ENCODE measurements around the gene CKLF. TPM values are rescaled to one million over a fixed set of nuclear protein-coding genes. Genes with fewer than 3 reads are reported as not detected.
A peak's percentile ranks its signal among the peaks of the same experiment; 100 is the strongest.

The CKLF gene, protein sequence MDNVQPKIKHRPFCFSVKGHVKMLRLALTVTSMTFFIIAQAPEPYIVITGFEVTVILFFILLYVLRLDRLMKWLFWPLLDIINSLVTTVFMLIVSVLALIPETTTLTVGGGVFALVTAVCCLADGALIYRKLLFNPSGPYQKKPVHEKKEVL
- total RNA-seq: 100 to 1,000 TPM; 199 to 220 TPM

DNA sequence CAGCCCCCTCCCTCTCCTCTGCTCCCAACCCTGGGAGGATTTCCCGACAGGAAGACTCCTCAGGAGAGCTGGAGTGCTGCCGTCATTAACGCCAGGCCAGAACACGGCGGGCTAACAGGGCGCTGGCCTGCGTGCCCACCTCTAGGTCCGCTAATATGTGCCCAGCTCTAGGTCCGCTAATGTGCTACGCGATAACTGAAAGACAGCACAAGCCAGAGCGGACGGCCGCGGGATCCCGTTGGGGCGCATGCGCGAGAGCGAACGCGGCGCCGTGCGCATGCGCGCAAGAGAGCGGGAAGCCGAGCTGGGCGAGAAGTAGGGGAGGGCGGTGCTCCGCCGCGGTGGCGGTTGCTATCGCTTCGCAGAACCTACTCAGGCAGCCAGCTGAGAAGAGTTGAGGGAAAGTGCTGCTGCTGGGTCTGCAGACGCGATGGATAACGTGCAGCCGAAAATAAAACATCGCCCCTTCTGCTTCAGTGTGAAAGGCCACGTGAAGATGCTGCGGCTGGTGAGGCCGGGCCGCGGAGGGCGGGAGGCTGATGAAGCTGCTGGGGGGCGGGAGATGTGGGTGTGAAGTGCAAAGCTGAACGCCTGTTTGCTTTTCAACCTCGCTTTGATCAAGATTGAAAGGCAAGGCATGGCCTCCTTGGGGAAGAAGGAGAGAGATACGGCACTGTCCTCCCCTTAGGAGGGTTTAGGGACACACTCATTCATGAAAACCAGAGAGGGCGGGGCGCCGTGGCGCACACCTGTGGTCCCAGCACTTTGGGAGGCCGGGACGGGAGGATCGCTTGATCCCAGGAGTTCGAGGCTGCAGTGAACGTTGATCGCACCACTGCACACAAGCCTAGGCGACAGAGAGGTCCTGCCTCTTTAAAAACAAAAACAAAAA, at the start of gene CKLF:
Gene CKLF, plus strand, starts transcription at position 291 of the 892 bp plus-strand sequence. Its CDS starts 140 bp downstream, at position 431.
- ATAC-seq: peak; percentile 74
- Mint-ChIP-seq H3K36me3 (peaks cover 37% of the 10 kb centered on the region), H3K9me3 (ENCODE audit: low read depth) (no peaks in the 10 kb centered on the region), H3K27ac (peak within 1 kb of the TSS; percentile 96), H3K4me3 (peak within 1 kb of the TSS; percentile 98), H3K4me1 (peaks cover 80% of the 10 kb centered on the region), H3K27me3 (no peaks in the 10 kb centered on the region)
- DNase-seq: peak; percentile 94
- CTCF ChIA-PET: interaction anchor here (0.7 to 6.0 kb wide), 19 partner anchors 9 to 146 kb away, joined by 3 to 52 read pairs (median 6); no protein-coding TSS in a partner anchor

DNA sequence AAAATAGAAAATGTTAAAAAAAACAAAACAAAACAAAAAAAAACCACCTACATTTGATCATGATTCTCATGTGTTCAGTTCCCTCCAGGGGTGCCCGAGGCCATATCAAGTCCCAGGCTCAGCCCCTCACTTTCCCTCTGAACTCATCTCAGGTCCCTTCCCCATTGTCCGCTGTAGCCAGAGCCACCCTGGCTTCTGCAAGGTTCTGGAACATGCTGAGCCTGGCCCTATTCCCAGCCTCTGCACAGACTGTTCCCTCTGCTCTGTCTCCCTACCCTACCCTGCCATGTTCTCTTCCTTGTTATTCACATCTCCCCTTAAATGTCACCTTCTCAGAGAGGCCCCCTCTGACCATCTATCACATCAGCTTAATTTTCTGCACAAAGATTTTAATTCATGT, 49.3 kb upstream of the CKLF start:
- ATAC-seq: no peak
- Mint-ChIP-seq H3K36me3 (no peaks in the 10 kb centered on the region), H3K4me1 (peaks cover 6% of the 10 kb centered on the region), H3K4me3 (no peak overlapping the region), H3K9me3 (ENCODE audit: low read depth) (no peaks in the 10 kb centered on the region), H3K27me3 (peaks cover 10% of the 10 kb centered on the region), H3K27ac (no peak overlapping the region)
- DNase-seq: peak; percentile 31
- CTCF ChIA-PET: interaction anchor here (1.5 kb wide), 2 partner anchors 12 to 86 kb away, joined by 3 to 5 read pairs; no protein-coding TSS in a partner anchor

DNA sequence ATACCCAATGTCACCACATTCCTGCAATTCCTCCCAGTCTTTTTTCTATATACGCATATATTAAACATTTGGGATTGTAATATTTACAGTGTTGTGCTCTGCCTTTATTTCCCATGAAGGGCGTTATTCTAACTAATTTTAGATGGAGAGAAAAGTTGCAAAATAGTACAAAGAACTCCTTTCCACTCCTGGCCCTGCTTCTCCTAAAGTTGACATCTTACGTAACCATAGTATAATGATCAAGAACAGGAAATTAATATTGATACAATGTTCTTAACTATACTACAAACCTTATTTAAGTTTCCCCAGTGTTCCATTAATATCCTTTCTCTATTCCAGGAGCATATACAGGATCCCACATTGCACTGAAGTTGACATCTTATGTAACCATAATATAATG, 48.8 kb upstream of the CKLF start:
- no peaks in the 10 kb centered on the region for H3K9me3 Mint-ChIP-seq (ENCODE audit: low read depth)
- CTCF ChIA-PET: interaction anchor here (1.5 to 1.7 kb wide), 2 partner anchors 12 to 86 kb away, joined by 5 to 8 read pairs; no protein-coding TSS in a partner anchor
- peaks cover 7% of the 10 kb centered on the region for H3K27me3 Mint-ChIP-seq
- H3K4me3 Mint-ChIP-seq: no peak overlapping the region
- DNase-seq: no peak
- no peaks in the 10 kb centered on the region for H3K36me3 Mint-ChIP-seq
- ATAC-seq: no peak
- H3K4me1 Mint-ChIP-seq: peaks cover 11% of the 10 kb centered on the region
- no peak overlapping the region for H3K27ac Mint-ChIP-seq

DNA sequence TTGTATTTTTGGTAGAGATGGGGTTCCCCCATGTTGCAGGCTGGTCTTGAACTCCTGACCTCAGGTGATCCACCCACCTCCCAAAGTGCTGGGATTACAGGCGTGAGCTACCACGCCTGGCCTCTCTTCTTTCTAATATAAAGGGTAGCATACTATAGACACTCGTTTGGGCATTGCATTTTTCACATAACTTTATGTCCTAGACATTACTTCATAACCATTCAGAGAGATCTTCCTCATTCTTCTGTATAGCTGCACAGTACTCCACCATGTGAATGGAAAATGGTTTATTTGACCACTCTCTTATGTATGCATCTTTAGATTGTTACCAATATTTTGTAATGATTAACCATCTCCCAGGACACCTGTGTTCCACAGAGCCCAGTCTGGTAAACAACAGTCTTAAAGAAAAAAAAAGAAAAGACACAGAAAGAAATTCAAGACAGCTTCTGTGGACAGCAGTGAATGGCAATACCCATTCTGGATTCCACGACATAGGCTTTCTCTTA, 44.6 kb upstream of the CKLF start:
- CTCF ChIA-PET: interaction anchor here (2.1 kb wide), 1 partner anchor 82 kb away, joined by 9 read pairs; no protein-coding TSS in a partner anchor
- H3K4me3 Mint-ChIP-seq: no peak overlapping the region
- H3K36me3 Mint-ChIP-seq: no peaks in the 10 kb centered on the region
- DNase-seq (no peak), ATAC-seq (no peak)
- H3K4me1 Mint-ChIP-seq: peaks cover 14% of the 10 kb centered on the region
- no peaks in the 10 kb centered on the region for H3K9me3 Mint-ChIP-seq (ENCODE audit: low read depth)
- H3K27ac Mint-ChIP-seq: no peak overlapping the region
- H3K27me3 Mint-ChIP-seq: no peaks in the 10 kb centered on the region

DNA sequence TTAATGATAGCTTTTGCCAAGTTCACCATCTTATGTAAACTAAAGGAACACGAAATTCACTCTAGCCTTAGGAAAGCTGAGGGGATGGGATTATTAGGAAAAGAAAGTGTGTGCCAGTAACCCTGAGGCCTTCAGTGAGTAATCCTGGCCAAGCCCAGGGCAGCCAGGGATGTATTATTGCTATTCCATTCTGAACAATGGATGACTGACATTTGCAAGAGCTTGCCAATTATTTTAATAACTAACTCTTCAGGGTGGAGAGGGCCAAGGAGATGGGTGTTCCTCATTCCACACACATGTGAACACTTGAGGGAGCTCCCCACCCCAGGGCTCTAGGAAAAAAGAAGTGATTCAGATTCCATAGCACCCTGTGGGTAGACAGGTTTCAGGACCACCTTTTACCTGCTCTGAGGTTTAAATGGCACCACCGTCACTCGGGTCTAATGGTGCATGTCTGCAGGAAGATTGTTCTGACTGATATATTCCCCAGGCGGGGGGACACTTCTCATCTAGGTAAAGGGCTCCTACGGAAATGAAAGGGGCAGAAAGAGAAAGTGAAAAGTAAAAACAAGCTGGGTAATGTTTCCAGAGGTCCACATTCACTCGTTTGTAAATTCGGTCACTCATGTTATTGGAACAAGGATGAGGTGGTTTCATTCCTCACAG, 44.0 kb upstream of the CKLF start:
- H3K9me3 Mint-ChIP-seq (ENCODE audit: low read depth): no peaks in the 10 kb centered on the region
- DNase-seq (peak; percentile 38), ATAC-seq (no peak)
- no peak overlapping the region for H3K4me3 Mint-ChIP-seq
- no peaks in the 10 kb centered on the region for H3K27me3 Mint-ChIP-seq
- H3K4me1 Mint-ChIP-seq: peaks cover 12% of the 10 kb centered on the region
- CTCF ChIA-PET: interaction anchor here (0.9 to 2.1 kb wide), 4 partner anchors 33 to 103 kb away, joined by 3 to 9 read pairs (median 4); no protein-coding TSS in a partner anchor
- no peaks in the 10 kb centered on the region for H3K36me3 Mint-ChIP-seq
- H3K27ac Mint-ChIP-seq: no peak overlapping the region

DNA sequence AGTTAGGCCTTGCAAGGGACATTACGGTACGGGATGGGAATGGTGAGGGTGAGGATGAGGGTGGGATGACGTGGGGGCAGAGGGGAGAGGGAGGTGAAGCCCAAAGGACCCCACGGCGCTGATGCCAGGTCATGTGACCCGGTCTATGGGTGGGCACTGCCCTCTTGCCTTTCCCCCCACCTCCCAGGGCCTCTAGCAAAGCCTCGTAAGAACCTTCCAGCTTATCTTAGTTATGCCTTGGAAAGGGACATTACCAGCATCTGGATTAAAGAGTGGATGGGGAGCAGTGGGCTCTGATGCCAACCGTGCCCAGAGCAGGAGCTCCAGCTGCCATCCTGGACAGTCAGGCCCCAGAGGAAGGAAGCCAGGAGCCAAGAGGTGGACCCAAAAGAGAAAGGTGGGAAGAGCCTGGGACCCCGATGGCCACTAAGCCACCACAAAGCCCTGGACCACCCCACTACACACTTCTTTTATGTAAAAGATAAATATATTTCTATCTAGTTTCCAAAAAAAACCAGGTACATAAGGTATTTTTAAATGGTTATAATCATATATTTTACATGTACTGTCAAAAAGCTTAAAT, 43.4 kb upstream of the CKLF start:
- H3K27me3 Mint-ChIP-seq: no peaks in the 10 kb centered on the region
- CTCF ChIA-PET: interaction anchor here (0.9 to 2.1 kb wide), 7 partner anchors 13 to 104 kb away, joined by 3 to 9 read pairs (median 4); partner anchors contain the start of gene CMTM3
- ATAC-seq: no peak

DNA sequence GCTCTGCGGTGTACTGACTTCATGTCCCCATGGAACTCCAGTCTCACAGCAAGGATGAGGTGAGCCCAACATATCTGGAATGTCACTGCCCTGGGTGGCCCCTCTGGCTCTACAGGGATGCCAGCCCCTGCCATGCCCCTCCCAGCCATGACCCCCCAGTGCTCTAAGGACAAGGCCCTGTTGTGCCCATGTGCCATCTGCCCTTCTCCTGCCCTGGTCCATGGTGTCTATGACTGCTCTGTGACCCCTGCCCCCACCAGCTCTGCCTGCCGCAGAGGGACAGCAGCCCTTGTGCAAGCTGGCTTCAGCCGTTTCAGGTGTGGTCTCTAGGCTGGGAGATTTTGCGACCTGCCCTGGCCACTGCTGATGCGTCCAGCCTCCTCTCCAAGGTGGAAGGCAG, 42.8 kb upstream of the CKLF start:
- ATAC-seq (no peak), DNase-seq (peak; percentile 34)
- H3K9me3 Mint-ChIP-seq (ENCODE audit: low read depth): no peaks in the 10 kb centered on the region
- no peak overlapping the region for H3K27ac Mint-ChIP-seq
- no peak overlapping the region for H3K4me3 Mint-ChIP-seq
- no peaks in the 10 kb centered on the region for H3K27me3 Mint-ChIP-seq
- H3K4me1 Mint-ChIP-seq: peaks cover 10% of the 10 kb centered on the region
- CTCF ChIA-PET: interaction anchor here (0.7 to 2.3 kb wide), 6 partner anchors 12 to 185 kb away, joined by 3 to 11 read pairs (median 4); partner anchors contain the start of gene CMTM3
- H3K36me3 Mint-ChIP-seq: no peaks in the 10 kb centered on the region

More for the DNA sequence above, 43.4 kb upstream of the CKLF start:
- Mint-ChIP-seq H3K27ac (no peak overlapping the region), H3K4me1 (peaks cover 10% of the 10 kb centered on the region), H3K36me3 (no peaks in the 10 kb centered on the region), H3K4me3 (no peak overlapping the region), H3K9me3 (ENCODE audit: low read depth) (no peaks in the 10 kb centered on the region)
- no peak for DNase-seq

DNA sequence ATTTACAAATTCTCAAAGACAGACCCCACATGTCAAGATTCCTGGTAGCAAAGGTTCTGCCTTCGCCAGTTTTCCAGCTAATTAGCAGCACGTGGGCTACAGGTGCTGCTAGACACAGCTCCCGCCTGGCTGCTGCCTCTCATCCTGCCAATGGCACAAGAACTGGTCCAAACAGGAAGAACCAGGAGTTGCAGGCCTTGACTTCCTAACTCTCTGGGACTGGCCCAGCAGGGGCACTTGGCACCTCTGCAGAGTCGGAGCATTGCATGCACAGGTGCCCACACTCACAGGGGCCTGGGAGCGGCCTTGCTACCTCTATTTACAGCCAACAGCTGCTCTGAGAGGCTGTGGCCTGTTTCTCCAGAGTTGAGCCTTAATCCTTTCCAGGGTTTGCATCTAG, 42.1 kb upstream of the CKLF start:
- CTCF ChIA-PET: interaction anchor here (0.5 to 2.4 kb wide), 7 partner anchors 31 to 186 kb away, joined by 3 to 11 read pairs (median 4); partner anchors contain the start of gene CMTM3
- Mint-ChIP-seq H3K4me3 (no peak overlapping the region), H3K27ac (no peak overlapping the region), H3K27me3 (no peaks in the 10 kb centered on the region), H3K36me3 (no peaks in the 10 kb centered on the region), H3K4me1 (peaks cover 13% of the 10 kb centered on the region), H3K9me3 (ENCODE audit: low read depth) (no peaks in the 10 kb centered on the region)
- DNase-seq: peak; percentile 36
- ATAC-seq: no peak

DNA sequence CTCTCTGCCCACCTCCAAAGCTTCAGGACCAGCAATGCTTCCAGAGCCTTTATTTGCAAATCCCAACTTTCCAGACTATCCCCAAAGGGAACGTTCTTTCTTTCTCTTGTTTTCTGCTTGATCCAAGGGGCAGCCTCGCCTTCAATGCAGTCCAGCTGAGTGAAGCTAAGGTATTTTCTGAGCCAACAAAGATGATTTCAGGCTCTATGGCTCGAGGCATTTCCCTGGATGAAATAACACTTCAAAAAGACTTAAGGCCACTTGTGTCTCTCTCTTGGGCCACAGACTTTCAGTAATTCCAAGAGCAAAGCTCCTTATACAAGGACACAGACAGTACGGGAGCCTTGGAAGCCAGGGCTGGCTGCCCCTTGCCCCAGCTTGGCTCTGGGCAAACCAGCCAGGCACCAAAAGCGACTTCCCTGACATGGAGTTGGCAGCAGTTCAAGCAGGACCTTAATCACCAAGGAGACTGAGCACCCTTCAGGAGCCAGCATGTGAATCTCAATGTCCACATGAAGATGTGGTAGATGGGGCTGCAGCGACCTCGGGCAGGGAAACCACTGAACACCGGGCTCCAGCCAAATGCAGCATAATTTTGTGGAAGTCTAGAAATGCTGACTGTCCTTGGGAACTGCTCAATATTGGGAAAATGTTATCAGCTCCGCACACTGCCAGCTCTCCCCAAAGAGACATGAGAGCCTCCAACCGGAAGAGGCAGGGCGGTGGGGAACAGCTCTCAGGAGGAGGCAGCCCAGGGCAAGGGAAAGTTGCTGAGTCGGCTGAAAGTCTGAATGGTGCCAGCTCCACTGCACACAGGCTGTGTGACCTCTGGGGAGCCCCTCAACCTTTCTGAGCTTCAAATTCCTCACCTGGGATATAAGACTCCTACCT, 41.4 kb upstream of the CKLF start:
- Mint-ChIP-seq H3K36me3 (no peaks in the 10 kb centered on the region), H3K4me3 (no peak overlapping the region), H3K27me3 (no peaks in the 10 kb centered on the region), H3K27ac (no peak overlapping the region), H3K4me1 (peaks cover 19% of the 10 kb centered on the region), H3K9me3 (ENCODE audit: low read depth) (no peaks in the 10 kb centered on the region)
- DNase-seq (peak; percentile 31), ATAC-seq (no peak)
- CTCF ChIA-PET: interaction anchor here (0.5 to 2.4 kb wide), 10 partner anchors 26 to 104 kb away, joined by 3 to 11 read pairs (median 6); partner anchors contain the start of genes CKLF and CMTM3

DNA sequence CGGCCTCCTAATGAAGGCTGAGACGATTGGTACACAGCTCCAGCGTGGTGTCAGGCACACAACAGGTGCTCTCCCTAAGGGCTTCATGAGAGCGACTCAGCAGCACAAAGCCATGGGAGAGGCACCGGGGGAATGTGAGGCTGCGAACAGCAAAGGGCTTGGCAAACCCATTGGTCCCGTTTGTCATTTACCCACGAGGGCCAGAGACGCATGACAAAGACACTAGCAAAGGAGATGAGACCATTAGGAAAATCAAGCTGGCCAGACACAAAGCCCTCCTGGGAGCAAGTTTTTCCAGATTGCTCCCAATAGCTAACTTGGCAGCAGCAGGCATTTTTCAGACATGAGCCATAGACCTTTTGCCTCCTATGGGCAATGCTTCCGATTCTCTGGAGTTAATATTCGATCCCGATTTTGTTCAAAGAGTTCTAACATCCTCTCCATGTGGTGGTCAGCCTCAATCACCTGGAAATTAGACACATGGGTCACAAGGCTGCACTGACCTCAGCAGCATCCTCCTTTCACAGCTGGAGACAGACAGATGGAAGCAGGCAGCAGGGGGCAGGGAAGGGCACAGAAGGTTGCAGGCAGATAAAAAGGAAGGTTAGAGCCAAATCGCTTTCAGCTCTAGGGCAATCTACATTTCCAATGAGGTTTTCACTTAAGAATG, 40.6 kb upstream of the CKLF start:
- Mint-ChIP-seq H3K36me3 (no peaks in the 10 kb centered on the region), H3K27me3 (no peaks in the 10 kb centered on the region), H3K27ac (no peak overlapping the region), H3K9me3 (ENCODE audit: low read depth) (no peaks in the 10 kb centered on the region), H3K4me1 (peaks cover 25% of the 10 kb centered on the region), H3K4me3 (no peak overlapping the region)
- DNase-seq: peak; percentile 40
- CTCF ChIA-PET: interaction anchor here (0.8 to 2.4 kb wide), 14 partner anchors 10 to 139 kb away, joined by 3 to 11 read pairs (median 4); partner anchors contain the start of gene CKLF
- no peak for ATAC-seq

DNA sequence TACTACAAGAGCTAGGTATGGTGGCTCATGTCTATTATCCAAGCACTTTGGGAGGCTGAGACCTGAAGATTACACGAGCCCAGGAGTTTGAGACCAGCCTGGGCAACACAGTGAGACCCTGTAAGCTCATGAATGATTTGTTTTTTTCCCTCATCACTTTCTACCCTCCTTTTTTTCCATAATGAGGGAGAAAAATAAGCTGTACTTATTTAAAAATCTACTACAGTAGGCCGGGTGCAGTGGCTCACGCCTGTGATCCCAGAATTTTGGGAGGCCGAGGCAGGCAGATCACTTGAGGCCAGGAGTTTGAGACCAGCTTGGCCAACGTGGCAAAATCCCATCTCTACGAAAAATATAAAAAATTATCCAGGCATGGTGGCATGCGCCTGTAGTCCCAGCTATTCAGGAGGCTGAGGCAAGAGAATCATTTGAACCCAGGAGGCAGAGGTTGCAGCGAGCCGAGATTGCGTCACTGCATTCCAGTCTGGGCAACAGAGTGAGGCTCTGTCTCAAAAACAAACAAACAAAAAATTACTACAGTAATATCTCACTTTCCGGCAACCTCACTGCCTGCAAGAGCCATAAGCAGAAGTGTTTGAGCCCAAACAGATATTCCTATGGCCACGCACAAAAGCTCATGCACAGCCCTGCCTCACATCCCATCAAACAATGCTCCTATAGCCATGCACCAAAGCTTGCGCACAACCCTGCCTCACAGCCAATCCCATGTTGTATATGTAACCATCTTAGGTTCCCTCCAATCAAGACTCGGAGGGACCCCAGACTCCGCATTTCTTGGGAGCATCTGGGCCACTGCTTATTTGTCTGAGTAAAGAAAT, 39.9 kb upstream of the CKLF start:
- ATAC-seq (no peak), DNase-seq (no peak)
- no peaks in the 10 kb centered on the region for H3K9me3 Mint-ChIP-seq (ENCODE audit: low read depth)
- peaks cover 33% of the 10 kb centered on the region for H3K4me1 Mint-ChIP-seq
- H3K36me3 Mint-ChIP-seq: no peaks in the 10 kb centered on the region
- CTCF ChIA-PET: interaction anchor here (0.8 to 2.4 kb wide), 13 partner anchors 10 to 139 kb away, joined by 3 to 10 read pairs (median 4); partner anchors contain the start of gene CKLF
- H3K27ac Mint-ChIP-seq: no peak overlapping the region
- H3K27me3 Mint-ChIP-seq: no peaks in the 10 kb centered on the region
- no peak overlapping the region for H3K4me3 Mint-ChIP-seq

Measured in activated CD8-positive, alpha-beta memory T cell treated with anti-CD3 and anti-CD28 coated beads, Interleukin-2, amount 10 ng/mL, durations not matched to agents 7 days and 5 days (primary cell).